ENCODE data around the gene ITGB2. TPM values are rescaled to one million over a fixed set of nuclear protein-coding genes. Genes with fewer than 3 reads are reported as not detected.
"Not testable (repeated sequence)": the region's sequence is repeated elsewhere in the genome, so short reads cannot be mapped to it uniquely, and the experiment has no call there.

The ITGB2 gene
- total and polyA plus RNA-seq, 8 donors, result 7.7 to 404 (median 11.2) TPM

DNA sequence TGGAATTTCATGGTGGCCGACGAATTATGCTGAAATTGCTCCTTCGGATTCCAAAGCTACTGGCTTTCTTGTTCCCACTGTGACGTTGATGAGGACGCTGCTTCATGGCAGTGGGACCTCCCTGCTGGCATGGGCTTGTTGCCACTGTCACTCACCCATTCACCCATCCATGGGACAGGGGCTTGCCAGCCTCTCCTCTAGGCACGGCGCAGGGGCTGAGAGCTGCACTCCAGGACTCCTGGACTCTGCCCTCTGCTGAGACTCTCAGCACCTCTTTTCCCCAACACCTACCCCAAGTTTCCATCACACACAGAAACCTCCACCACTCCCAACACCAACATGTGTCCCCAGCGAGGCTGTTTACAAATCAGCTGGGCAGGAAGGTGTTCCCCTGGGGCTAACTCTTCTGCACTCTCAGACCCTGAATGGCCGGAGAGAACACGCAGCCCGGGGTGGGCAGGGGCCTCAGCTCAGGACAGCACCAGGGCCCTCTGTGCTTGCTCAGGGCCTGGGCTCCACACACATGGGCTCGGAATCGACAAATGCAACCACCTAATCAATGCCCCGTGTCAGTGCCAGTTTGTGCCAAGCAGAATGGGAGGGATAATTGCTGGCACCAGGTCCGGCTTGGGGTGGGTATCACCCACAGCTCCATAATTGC, 3.1 kb downstream of the ITGB2 start:
- Histone ChIP-seq H3K36me3 (peaks cover 0 to 9% of the 10 kb centered on the region in 2 donors), H3K4me1 (peaks cover 0 to 76% of the 10 kb centered on the region in 2 donors), H3K4me3 (peak overlapping the region in 1 of 2 donors; percentile 80), H3K27ac (peak overlapping the region in 1 of 2 donors; percentile 37), H3K27me3 (peaks cover 0 to 15% of the 10 kb centered on the region in 2 donors), H3K9me3 (no peaks in the 10 kb centered on the region)
- DNase-seq, result peak in 1 of 4 donors; percentile 45
- no peak for ATAC-seq
- TF ChIP-seq, protein P1, sequence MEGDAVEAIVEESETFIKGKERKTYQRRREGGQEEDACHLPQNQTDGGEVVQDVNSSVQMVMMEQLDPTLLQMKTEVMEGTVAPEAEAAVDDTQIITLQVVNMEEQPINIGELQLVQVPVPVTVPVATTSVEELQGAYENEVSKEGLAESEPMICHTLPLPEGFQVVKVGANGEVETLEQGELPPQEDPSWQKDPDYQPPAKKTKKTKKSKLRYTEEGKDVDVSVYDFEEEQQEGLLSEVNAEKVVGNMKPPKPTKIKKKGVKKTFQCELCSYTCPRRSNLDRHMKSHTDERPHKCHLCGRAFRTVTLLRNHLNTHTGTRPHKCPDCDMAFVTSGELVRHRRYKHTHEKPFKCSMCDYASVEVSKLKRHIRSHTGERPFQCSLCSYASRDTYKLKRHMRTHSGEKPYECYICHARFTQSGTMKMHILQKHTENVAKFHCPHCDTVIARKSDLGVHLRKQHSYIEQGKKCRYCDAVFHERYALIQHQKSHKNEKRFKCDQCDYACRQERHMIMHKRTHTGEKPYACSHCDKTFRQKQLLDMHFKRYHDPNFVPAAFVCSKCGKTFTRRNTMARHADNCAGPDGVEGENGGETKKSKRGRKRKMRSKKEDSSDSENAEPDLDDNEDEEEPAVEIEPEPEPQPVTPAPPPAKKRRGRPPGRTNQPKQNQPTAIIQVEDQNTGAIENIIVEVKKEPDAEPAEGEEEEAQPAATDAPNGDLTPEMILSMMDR (IDR thresholded peaks at IDR 0.05), result no peak
- intact Hi-C loops (cut with DNase I), result no loop called here

DNA sequence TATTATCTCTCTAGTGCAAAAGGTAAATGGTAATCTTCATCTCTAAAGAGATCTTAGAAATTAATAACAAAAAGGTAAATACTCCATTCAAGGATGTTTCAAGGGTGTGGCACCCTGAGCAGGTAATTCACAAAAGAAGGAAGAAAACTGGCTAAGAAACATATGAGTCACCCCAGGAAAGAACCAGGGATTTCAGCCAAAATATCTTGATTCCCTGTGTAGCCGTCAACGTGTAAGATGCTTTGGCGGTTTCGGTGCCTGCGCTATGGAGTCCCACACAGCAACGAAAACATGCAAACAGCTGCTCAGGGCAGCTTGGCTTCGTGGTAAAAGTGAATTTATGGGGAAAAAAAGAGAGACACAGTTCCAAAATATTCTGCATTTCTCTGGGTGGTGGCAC, 3.7 kb downstream of the ITGB2 start:
- peak; percentile 33 for ATAC-seq
- Histone ChIP-seq H3K27ac (peak overlapping the region in 1 of 2 donors; percentile 90), H3K9me3 (no peaks in the 10 kb centered on the region), H3K27me3 (peaks cover 0 to 15% of the 10 kb centered on the region in 2 donors), H3K36me3 (peaks cover 0 to 9% of the 10 kb centered on the region in 2 donors), H3K4me1 (peaks cover 0 to 77% of the 10 kb centered on the region in 2 donors), H3K4me3 (no peak overlapping the region)
- TF ChIP-seq, protein P1 (IDR thresholded peaks at IDR 0.05), result no peak
- intact Hi-C loops (cut with DNase I), result no loop called here
- no peak for DNase-seq

DNA sequence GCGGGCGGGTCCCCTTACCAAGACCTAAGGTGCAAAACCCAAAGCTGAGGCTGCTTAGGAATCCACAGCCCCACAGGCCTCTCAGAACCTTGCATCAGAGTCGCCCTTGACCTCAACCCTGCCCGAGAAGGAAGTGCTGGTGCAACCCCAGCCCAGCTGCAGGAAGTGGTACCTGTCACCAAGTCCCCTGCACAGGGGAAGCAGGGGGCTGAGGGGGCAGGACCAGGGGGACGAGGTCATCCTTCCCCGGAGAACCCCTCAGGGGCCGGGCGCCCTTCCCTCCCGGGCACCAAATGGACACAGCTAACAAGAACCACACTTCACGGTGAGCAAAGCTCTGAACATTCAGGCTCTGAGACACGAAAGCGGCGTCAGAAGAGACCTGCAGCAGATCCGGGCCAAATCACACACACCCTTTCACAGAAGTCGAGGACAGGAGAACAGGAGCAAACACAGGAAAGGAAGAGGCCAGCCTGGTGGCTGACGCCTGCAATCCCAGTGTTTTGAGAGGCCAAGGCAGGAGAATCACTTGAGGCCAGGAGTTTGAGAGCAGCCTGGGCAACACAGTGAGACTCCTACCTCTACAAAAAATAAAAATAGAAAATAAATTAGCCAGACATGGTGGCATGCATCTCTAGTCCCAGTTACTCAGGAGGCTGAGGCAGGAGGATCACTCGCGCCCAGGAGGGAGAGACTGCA, 6.4 kb downstream of the ITGB2 start:
- Histone ChIP-seq H3K27ac (peak overlapping the region in 1 of 2 donors; percentile 90), H3K4me3 (peak overlapping the region in 1 of 2 donors; percentile 13), H3K36me3 (peaks cover 0 to 23% of the 10 kb centered on the region in 2 donors), H3K27me3 (peaks cover 0 to 3% of the 10 kb centered on the region in 2 donors), H3K9me3 (no peaks in the 10 kb centered on the region), H3K4me1 (peaks cover 6 to 91% of the 10 kb centered on the region in 2 donors)
- intact Hi-C loops (cut with DNase I), result no loop called here
- peak in 2 of 4 donors; percentile 81 to 91 for DNase-seq
- ATAC-seq, result peak; percentile 16
- TF ChIP-seq, protein P1 (IDR thresholded peaks at IDR 0.05), result no peak

DNA sequence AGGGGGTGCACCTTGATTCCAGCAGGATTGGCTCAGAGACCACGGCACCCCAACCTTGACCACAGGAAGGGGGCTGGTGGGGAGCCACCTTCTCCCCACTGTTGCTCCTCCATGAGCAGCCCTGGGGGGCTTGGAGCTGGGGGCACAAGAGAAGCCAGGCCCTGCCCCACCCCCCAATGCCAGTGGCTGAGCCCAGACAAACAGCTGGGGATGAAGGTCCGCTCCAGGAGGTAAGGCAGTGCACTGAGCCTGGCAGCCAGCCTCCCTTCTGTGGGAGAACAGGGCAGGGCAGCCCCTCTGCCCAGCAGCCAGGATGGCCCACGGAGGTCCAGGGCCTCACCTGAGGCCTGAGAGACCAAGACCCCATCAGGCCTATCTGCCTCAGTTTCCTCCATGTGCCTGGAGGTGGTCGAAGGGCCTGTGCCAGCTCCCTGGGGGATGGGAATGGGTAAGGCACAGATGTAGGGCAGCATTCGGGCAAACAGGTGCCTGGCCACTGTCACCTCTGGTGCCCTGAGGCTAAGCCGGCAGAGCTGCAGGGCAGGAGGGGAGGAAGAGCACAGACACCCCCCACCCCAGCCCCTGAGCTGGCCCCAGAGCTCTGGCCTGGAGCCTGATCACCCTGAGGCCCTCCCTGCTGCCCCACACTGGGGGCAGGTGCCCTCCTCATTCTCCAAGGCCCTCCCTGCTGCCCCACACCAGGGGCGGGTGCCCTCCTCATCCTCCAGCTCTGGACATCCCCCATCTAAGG, 7.1 kb downstream of the ITGB2 start:
- TF ChIP-seq, protein P1 (IDR thresholded peaks at IDR 0.05), result no peak

DNA sequence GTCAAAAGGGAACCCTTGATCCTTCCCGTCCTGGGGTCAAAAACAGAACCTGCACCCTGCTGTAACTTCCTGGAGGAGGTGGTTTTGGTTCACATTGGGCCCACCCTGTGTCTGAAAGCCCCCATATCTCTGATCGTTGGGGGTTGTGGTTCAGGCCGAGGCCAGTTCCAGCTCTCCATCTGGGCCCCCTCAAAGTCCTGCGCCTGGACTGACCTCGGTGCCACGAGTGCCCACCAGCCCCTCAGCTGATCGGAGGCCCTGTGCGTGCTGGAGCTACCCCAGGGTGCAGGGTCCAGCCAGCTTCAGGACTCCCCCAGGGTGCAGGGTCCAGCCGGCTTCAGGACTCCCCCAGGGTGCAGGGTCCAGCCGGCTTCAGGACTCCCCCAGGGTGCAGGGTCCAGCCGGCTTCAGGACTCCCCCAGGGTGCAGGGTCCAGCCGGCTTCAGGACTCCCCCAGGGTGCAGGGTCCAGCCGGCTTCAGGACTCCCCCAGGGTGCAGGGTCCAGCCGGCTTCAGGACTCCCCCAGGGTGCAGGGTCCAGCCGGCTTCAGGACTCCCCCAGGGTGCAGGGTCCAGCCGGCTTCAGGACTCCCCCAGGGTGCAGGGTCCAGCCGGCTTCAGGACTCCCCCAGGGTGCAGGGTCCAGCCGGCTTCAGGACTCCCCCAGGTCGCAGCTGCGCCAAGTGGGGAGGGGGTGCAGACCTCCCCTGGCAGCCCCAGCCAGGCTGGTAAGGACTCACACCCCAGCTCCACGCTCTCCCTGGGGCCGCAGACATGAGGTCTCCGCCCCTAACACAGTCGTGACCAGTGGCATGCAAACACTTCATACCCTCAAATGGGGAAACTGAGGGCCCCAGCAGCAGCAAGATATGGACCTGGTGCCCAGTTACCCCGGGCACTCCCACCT, 7.9 kb downstream of the ITGB2 start:
- peak overlapping the region in 1 of 2 donors; percentile 90 for H3K27ac ChIP-seq
- H3K4me3 ChIP-seq, result peak overlapping the region in 1 of 2 donors; percentile 25
- H3K36me3 ChIP-seq, result peaks cover 0 to 22% of the 10 kb centered on the region in 2 donors
- H3K27me3 ChIP-seq; H3K9me3 ChIP-seq; intact Hi-C loops (cut with DNase I); ATAC-seq: not testable (repeated sequence)
- DNase-seq, result peak in 1 of 4 donors; percentile 65
- H3K4me1 ChIP-seq, result peaks cover 16 to 95% of the 10 kb centered on the region in 2 donors

More for the DNA sequence above, 7.1 kb downstream of the ITGB2 start:
- Histone ChIP-seq H3K36me3 (peaks cover 0 to 30% of the 10 kb centered on the region in 2 donors), H3K9me3 (no peaks in the 10 kb centered on the region), H3K27me3 (no peaks in the 10 kb centered on the region), H3K4me1 (peaks cover 13 to 97% of the 10 kb centered on the region in 2 donors), H3K27ac (peak overlapping the region in 1 of 2 donors; percentile 90), H3K4me3 (peak overlapping the region in 1 of 2 donors; percentile 13)
- DNase-seq, result peak in 1 of 4 donors; percentile 71
- intact Hi-C loops (cut with DNase I), result no loop called here
- ATAC-seq, result no peak

All from left lung (tissue), 10 donors.